CD14-positive monocyte (primary cell): ENCODE data around the gene SCEL. TPM values are rescaled to one million over a fixed set of nuclear protein-coding genes. Genes with fewer than 3 reads are reported as not detected.

ENCODE experiments used
- DNase-seq, 3 donors: peaks; one replicate each; pipeline ENCODE4 v3.0.0-alpha.2; 2011 to 2022
- H2AFZ ChIP-seq: 2 replicates; pipeline ENCODE4 v1.6.0; 2012; ENCODE audit warnings: mild to moderate bottlenecking, low read depth, low read length, inconsistent platforms; ENCODE audit not compliant: insufficient read depth, poor library complexity, severe bottlenecking
- H3K27ac ChIP-seq, 2 donors: 1 replicate in 1 of 2; 2 replicates in 1 of 2; pipeline ENCODE4 v1.5.1; 2012 to 2013; ENCODE audit warnings: low read length in 2 of 2, control low read depth in 1 of 2, inconsistent platforms in 1 of 2, low read depth in 1 of 2, mild to moderate bottlenecking in 1 of 2
- H3K27me3 ChIP-seq, 2 donors: one replicate each; pipeline versions ENCODE4 v1.6.0 to v1.6.1; 2011 to 2013; ENCODE audit warnings: low read length in 2 of 2; ENCODE audit not compliant: control insufficient read depth in 2 of 2, insufficient read depth in 2 of 2
- H3K36me3 ChIP-seq, 2 donors: replicated peaks in 1 of 2; 1 replicate in 1 of 2; 2 replicates in 1 of 2; pipeline versions ENCODE4 v1.5.1 to v1.6.1; 2012 to 2013; ENCODE audit warnings: low read length in 2 of 2, control low read depth in 1 of 2, inconsistent platforms in 1 of 2, mild to moderate bottlenecking in 1 of 2; ENCODE audit not compliant: insufficient read depth in 2 of 2, control insufficient read depth in 1 of 2
- H3K4me1 ChIP-seq, 2 donors: 1 replicate in 1 of 2; 2 replicates in 1 of 2; pipeline versions ENCODE4 v1.5.1 to v1.6.1; 2012 to 2013; ENCODE audit warnings: low read length in 2 of 2, control low read depth in 1 of 2, inconsistent platforms in 1 of 2, mild to moderate bottlenecking in 1 of 2, moderate library complexity in 1 of 2; ENCODE audit not compliant: insufficient read depth in 2 of 2, control insufficient read depth in 1 of 2
- H3K4me2 ChIP-seq: replicated peaks from 2 replicates; pipeline ENCODE3; 2012; ENCODE audit warnings: low read length, moderate library complexity, mild to moderate bottlenecking; ENCODE audit not compliant: poor library complexity, severe bottlenecking; ENCODE audit errors: extremely low read depth
- H3K4me3 ChIP-seq, 3 experiments: fragments of 200-600 bp in 1 of 3; sonication (generic) in 1 of 3; replicated peaks in 1 of 3; 1 replicate in 2 of 3; 2 replicates in 1 of 3; pipeline ENCODE4 v1.5.1; 2011 to 2013; ENCODE audit warnings: low read length in 3 of 3, mild to moderate bottlenecking in 3 of 3, control low read depth in 2 of 3, low read depth in 2 of 3, inconsistent platforms in 1 of 3, moderate library complexity in 1 of 3
- H3K79me2 ChIP-seq: 2 replicates; pipeline ENCODE4 v1.6.0; 2012; ENCODE audit warnings: mild to moderate bottlenecking, control low read depth, inconsistent platforms, low read length, moderate library complexity; ENCODE audit not compliant: insufficient read depth
- H3K9ac ChIP-seq: 2 replicates; pipeline ENCODE4 v1.6.0; 2017; ENCODE audit warnings: low read length, mild to moderate bottlenecking; ENCODE audit not compliant: insufficient read depth, poor library complexity, severe bottlenecking
- H3K9me3 ChIP-seq, 2 donors: replicated peaks in 1 of 2; 1 replicate in 1 of 2; 2 replicates in 1 of 2; pipeline versions ENCODE4 v1.5.1 to v1.6.1; 2012 to 2013; ENCODE audit warnings: low read length in 2 of 2, control low read depth in 1 of 2; ENCODE audit not compliant: control insufficient read depth in 1 of 2, insufficient read depth in 1 of 2
- H4K20me1 ChIP-seq: 2 replicates; pipeline ENCODE4 v1.6.0; 2012; ENCODE audit warnings: mild to moderate bottlenecking, low read length, control low read depth, moderate library complexity; ENCODE audit not compliant: insufficient read depth
- H3K27ac Mint-ChIP-seq, 7 donors: one replicate each; pipeline ENCODE4 v1.8.0; 2020; ENCODE audit warnings: mild to moderate bottlenecking in 7 of 7, mixed read lengths in 7 of 7, moderate library complexity in 6 of 7, inconsistent platforms in 2 of 7
- H3K27me3 Mint-ChIP-seq, 3 donors: one replicate each; pipeline ENCODE4 v1.8.0; 2021 to 2022; ENCODE audit warnings: low read depth in 3 of 3, mild to moderate bottlenecking in 3 of 3, mixed read lengths in 3 of 3, moderate library complexity in 3 of 3, inconsistent platforms in 1 of 3
- H3K36me3 Mint-ChIP-seq, 2 donors: one replicate each; pipeline ENCODE4 v1.8.0; 2020; ENCODE audit warnings: mixed read lengths in 2 of 2, inconsistent platforms in 1 of 2, mild to moderate bottlenecking in 1 of 2
- H3K4me1 Mint-ChIP-seq: one replicate; pipeline ENCODE4 v1.8.0; 2020; ENCODE audit warnings: mild to moderate bottlenecking, mixed read lengths
- H3K4me3 Mint-ChIP-seq, 2 donors: one replicate each; pipeline ENCODE4 v1.8.0; 2020; ENCODE audit warnings: mild to moderate bottlenecking in 2 of 2, mixed read lengths in 2 of 2, moderate library complexity in 1 of 2
- H3K9me3 Mint-ChIP-seq, 7 donors: one replicate each; pipeline ENCODE4 v1.8.0; 2020 to 2022; ENCODE audit warnings: mixed read lengths in 7 of 7, mild to moderate bottlenecking in 6 of 7, moderate library complexity in 6 of 7, inconsistent platforms in 2 of 7
- WGBS: methylation state at CpG from one replicate; pipeline ENCODE4 v1.1.5; 2013; ENCODE audit warnings: missing lambda C conversion rate; ENCODE audit not compliant: insufficient coverage; 5-methylcytosine and 5-hydroxymethylcytosine counted together
- intact Hi-C, 2 donors: fragments of 100-400 bp; cut with micrococcal nuclease; formaldehyde crosslinking; loops; one replicate each; pipeline versions ENCODE4 v1.15.0 to v1.15.1; 2023
- polyA plus RNA-seq, 3 donors: library from polyadenylated mRNA; depleted of rRNA in 1 of 3; unstranded in 2 of 3; stranded (reverse) in 1 of 3; fragments of 300-500 nt in 2 of 3; fragments of >200 nt in 1 of 3; fragmentation: Illumina TruSeq in 2 of 3; gene quantifications; 1 replicate in 2 of 3; 2 replicates in 1 of 3; pipeline ENCODE4 v1.2.3, GENCODE V29; 2012 to 2021
- TF ChIP-seq, protein P1 (sequence below): fragments of 200-600 bp; IDR thresholded peaks from one replicate; pipeline ENCODE4 v1.8.0; 2022; ENCODE audit warnings: antibody characterized with exemption, mild to moderate bottlenecking

The SCEL gene
- polyA plus RNA-seq, 3 donors = not detected

DNA sequence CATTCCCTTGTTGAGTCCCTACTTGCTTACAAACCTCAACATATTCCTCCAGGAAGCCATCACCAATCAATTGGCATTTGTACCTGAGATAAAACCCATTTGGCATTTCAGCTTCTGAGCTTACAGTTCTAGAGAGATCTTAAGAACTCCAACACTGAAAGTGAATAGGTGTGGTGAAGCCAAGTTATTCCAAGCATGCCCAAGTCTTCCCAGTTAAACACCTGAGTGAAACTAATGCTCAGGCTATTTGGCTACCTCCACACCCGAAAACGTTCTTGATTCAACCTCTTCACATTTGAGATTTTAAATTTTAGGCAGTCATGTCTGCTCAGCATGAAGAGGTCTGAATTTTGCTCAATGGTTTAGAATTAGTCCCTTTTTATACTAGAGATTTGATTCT is 2.5 kb upstream of the SCEL start:
- Histone ChIP-seq H3K79me2 (no peaks in the 10 kb centered on the region), H3K9ac (no peak overlapping the region), H3K4me3 (no peak overlapping the region), H4K20me1 (no peaks in the 10 kb centered on the region), H3K36me3 (no peaks in the 10 kb centered on the region), H3K9me3 (no peaks in the 10 kb centered on the region), H3K27ac (no peak overlapping the region), H3K27me3 (no peaks in the 10 kb centered on the region), H2AFZ (no peak overlapping the region), H3K4me1 (no peaks in the 10 kb centered on the region), H3K4me2 (no peak overlapping the region)
- Mint-ChIP-seq H3K27ac (no peak overlapping the region), H3K4me1 (peaks cover 15% of the 10 kb centered on the region), H3K36me3 (peaks cover 0 to 1% of the 10 kb centered on the region in 2 donors), H3K4me3 (no peak overlapping the region), H3K27me3 (no peaks in the 10 kb centered on the region), H3K9me3 (peaks cover 0 to 2% (median 0%) of the 10 kb centered on the region in 7 donors)
- WGBS = no CpG with 5 or more reads among the region's 2 CpGs
- TF ChIP-seq, protein P1, sequence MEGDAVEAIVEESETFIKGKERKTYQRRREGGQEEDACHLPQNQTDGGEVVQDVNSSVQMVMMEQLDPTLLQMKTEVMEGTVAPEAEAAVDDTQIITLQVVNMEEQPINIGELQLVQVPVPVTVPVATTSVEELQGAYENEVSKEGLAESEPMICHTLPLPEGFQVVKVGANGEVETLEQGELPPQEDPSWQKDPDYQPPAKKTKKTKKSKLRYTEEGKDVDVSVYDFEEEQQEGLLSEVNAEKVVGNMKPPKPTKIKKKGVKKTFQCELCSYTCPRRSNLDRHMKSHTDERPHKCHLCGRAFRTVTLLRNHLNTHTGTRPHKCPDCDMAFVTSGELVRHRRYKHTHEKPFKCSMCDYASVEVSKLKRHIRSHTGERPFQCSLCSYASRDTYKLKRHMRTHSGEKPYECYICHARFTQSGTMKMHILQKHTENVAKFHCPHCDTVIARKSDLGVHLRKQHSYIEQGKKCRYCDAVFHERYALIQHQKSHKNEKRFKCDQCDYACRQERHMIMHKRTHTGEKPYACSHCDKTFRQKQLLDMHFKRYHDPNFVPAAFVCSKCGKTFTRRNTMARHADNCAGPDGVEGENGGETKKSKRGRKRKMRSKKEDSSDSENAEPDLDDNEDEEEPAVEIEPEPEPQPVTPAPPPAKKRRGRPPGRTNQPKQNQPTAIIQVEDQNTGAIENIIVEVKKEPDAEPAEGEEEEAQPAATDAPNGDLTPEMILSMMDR = no peak
- intact Hi-C loops = no loop called here
- no peak for DNase-seq

DNA sequence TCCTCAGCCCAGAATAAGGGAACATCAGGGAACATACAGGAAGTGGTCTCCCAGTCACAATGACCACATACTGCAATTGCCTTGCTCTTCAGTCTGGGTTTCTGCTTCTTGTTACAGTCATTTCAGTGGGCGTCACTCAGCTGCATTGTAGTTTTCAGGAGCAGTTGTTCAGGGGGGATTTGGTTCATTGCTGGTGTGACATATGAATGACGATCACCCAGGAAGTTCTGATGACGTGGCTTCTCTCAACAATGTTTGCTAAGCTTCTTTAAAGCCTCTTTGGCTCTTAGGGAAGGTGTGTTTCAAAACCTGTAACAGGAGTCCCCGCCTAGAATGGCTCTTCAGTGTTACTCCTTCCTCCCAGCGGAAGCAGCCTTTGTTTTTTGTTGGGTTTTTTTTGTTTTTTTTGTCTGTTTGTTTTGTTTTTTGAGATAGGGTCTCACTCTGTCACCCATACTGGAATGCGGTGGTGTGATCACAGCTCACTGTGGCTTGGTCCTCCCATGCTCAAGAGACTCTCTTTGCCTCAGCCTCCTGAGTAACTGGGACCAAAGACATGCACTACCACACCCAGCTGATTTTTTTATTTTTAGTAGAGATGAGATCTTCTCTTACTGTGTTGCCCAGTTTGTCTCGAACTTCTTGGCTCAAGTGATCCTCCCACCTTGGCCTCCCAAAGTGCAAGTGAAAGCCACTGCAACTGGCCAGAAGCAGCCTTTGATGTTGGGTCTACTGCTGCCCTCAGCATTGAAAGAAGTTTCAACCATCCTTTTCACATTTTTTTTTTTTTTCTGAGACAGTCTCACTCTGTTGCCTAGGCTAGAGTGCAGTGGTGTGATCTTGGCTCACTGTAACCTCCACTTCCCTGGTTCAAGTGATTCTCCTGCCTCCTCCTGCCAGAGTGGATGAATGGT is 1.4 kb upstream of the SCEL start:
- H3K4me3 Mint-ChIP-seq = no peak overlapping the region
- TF ChIP-seq, protein P1 = no peak
- H3K79me2 ChIP-seq = no peaks in the 10 kb centered on the region
- WGBS = 50% methylated on average over 2 of the region's 7 CpGs
- intact Hi-C loops = no loop called here
- H3K4me2 ChIP-seq = no peak overlapping the region
- peaks cover 15% of the 10 kb centered on the region for H3K4me1 Mint-ChIP-seq
- no peak overlapping the region for H3K27ac ChIP-seq
- H3K27me3 Mint-ChIP-seq = no peaks in the 10 kb centered on the region
- H3K27me3 ChIP-seq = no peaks in the 10 kb centered on the region
- no peak overlapping the region for H3K9ac ChIP-seq
- no peak overlapping the region for H3K4me3 ChIP-seq
- H3K27ac Mint-ChIP-seq = peak overlapping the region in 1 of 7 donors; percentile 25
- no peaks in the 10 kb centered on the region for H3K36me3 ChIP-seq
- no peak for DNase-seq
- H4K20me1 ChIP-seq = no peaks in the 10 kb centered on the region
- no peaks in the 10 kb centered on the region for H3K9me3 Mint-ChIP-seq
- peaks cover 0 to 1% of the 10 kb centered on the region in 2 donors for H3K36me3 Mint-ChIP-seq
- H3K9me3 ChIP-seq = no peaks in the 10 kb centered on the region
- no peaks in the 10 kb centered on the region for H3K4me1 ChIP-seq
- H2AFZ ChIP-seq = no peak overlapping the region
